SJCRH30 (cell line): ENCODE measurements around the gene LRRC8E. TPM values are rescaled to one million over a fixed set of nuclear protein-coding genes. Genes with fewer than 3 reads are reported as not detected.

ENCODE experiments used
- DNase-seq, 2 experiments: peaks; one replicate each; pipeline ENCODE4 v3.0.0-alpha.2; 2015 to 2020
- H3K27ac ChIP-seq: fragments of 250-450 bp; sonication (Bioruptor Pico); 2 replicates; pipeline ENCODE4 v1.5.1; 2020; ENCODE audit warnings: mild to moderate bottlenecking, moderate library complexity
- H3K27me3 ChIP-seq: fragments of 250-450 bp; sonication (Bioruptor Pico); 2 replicates; pipeline ENCODE4 v1.5.1; 2020; ENCODE audit warnings: mild to moderate bottlenecking, moderate library complexity
- H3K36me3 ChIP-seq: fragments of 250-450 bp; sonication (Bioruptor Pico); 2 replicates; pipeline ENCODE4 v1.5.1; 2020; ENCODE audit warnings: mild to moderate bottlenecking, moderate library complexity
- H3K4me1 ChIP-seq: fragments of 250-450 bp; sonication (Bioruptor Pico); 2 replicates; pipeline ENCODE4 v1.5.1; 2020; ENCODE audit warnings: mild to moderate bottlenecking, moderate library complexity
- H3K4me3 ChIP-seq: fragments of 250-450 bp; sonication (Bioruptor Pico); 2 replicates; pipeline ENCODE4 v1.5.1; 2020; ENCODE audit warnings: mild to moderate bottlenecking, moderate library complexity
- H3K9me3 ChIP-seq: fragments of 250-450 bp; sonication (Bioruptor Pico); replicated peaks from 2 replicates; pipeline ENCODE4 v1.5.1; 2020; ENCODE audit warnings: mild to moderate bottlenecking, moderate library complexity
- total RNA-seq: library from RNA; depleted of rRNA; stranded (reverse); fragments of >200 nt; shearing (Covaris generic); gene quantifications from 2 replicates; pipeline ENCODE4 v1.2.3, GENCODE V29; 2014; rRNA removed

The LRRC8E gene
- total RNA-seq = 0.04 and 0.15 TPM in 2 replicates

DNA sequence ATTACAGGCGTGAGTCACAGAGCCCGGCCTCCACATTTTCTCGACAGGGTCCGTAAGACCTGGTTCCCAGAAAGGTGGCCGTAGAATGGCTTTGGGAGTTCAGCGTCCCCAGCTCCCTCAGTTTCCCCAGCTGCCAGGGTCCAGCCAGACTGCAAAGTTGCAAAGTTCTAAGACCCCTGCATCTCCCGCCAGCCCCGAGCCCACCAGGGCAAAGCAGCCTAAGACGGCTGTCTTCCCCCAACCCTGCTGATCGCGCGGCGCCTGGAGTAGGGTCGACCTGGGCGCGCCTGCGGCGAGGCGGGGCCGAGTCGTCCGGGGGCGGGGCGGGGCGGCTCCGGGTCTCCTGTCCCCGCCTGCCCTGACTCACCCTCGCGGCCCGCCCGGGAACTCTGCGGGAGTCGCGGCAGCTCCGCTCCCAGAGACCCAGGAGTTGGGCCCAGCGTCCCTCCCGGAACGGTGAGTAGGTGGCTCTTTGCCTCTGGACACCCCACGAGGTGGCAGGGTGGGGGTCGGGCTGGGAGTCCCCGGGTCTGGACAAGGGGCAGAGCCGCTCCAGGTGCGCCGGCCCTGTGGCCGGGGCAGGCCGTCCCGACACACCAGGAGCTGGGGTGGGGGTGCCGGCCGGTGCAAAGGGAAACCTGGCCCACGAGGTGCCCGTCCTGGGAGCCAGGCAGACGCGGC is at the start of gene LRRC8E:
Gene LRRC8E (plus strand): TSS at position 366 of the 681 bp plus-strand sequence. CDS start 7,094 bp downstream, outside the sequence.
- no peaks in the 10 kb centered on the region for H3K36me3 ChIP-seq
- no peaks in the 10 kb centered on the region for H3K27me3 ChIP-seq
- H3K4me3 ChIP-seq = no peak within 1 kb of the TSS
- no peaks in the 10 kb centered on the region for H3K4me1 ChIP-seq
- DNase-seq = no peak
- H3K9me3 ChIP-seq = no peaks in the 10 kb centered on the region
- H3K27ac ChIP-seq = no peak within 1 kb of the TSS

DNA sequence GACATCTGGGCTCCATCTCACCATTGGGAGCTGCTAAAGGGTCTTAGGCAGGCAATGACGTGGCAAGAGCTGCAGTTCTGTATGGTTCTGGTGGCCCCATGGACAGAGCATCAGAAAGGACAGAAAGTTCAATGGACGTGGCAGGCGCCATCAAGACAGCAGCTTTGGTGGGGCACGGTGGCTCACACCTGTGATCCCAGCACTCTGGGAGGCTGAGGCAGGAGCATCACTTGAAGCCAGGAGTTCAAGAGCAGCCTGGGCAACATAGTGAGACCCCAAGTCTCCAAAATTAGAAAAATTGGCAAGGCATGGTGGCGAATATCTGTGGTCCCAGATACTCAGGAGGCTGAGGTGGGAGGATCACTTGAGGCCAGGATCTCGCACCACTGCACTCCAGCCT is 48.8 kb upstream of the LRRC8E start:
- Histone ChIP-seq H3K27me3 (no peaks in the 10 kb centered on the region), H3K9me3 (no peaks in the 10 kb centered on the region), H3K27ac (no peak overlapping the region), H3K36me3 (no peaks in the 10 kb centered on the region), H3K4me1 (no peaks in the 10 kb centered on the region), H3K4me3 (no peak overlapping the region)
- DNase-seq = no peak

DNA sequence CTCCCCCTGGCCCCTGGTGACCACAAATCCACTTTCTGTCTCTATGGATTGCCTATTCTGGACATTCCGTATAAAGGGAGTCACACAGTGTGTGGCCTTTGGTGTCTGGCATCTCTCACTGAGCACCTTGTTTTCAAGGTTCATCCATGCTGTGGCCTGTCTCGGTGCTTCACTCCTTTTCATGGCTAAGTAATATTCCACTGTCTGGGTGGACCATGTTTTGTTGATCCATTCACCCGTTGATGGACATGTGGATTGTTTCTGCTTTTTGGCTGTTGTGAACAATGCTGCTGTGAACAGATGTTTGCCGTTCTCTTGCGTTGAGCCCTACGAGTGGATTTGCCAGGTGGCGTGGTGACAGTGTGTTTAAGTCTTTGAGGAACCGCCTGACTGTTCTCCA is 47.7 kb upstream of the LRRC8E start:
- Histone ChIP-seq H3K27me3 (no peaks in the 10 kb centered on the region), H3K4me1 (no peaks in the 10 kb centered on the region), H3K27ac (no peak overlapping the region), H3K4me3 (no peak overlapping the region), H3K9me3 (no peaks in the 10 kb centered on the region), H3K36me3 (no peaks in the 10 kb centered on the region)
- no peak for DNase-seq

DNA sequence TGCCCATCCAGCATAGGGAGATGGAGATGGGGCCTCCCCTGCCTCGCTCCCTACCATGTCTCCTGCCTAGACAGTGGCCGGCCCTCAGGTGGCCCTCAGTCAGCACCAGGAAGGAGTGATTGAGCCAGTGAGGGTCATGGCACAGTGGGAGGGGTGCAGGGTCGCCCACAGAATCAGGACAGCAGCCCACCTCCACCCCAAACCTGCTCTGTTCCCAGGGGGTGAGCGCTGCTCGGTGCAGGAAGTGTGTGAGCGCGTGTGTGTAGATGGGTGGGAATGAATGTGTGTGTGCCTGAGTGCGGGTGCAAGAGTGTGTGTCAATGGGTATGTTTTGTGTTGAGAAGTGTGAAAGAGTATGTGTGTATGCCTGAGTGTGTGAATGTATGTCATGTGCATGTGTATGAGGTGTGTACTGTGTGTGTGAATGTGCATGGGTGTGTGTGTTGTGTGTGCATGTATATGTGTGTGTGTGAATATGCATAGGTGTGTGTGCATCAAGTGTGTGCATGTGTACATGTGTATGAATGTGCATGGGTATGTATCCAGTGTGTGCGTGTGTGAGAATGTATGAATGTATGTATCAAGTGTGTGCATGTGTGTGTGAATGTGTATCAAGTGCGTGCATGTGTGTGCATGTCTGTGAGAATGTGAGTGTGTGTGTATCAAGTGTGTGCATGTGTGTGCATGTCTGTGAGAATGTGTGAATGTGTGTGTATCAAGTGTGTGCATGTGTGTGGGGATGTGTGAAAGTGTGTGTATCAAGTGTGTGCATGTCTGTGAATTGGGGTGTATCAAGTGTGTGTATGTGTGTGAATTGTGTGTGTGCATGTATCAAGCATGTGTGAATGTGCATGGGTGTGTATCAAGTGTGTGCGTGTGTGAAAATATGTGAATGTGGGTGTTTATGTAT is 46.3 kb upstream of the LRRC8E start:
- no peaks in the 10 kb centered on the region for H3K27me3 ChIP-seq
- no peak overlapping the region for H3K4me3 ChIP-seq
- H3K9me3 ChIP-seq = no peaks in the 10 kb centered on the region
- H3K4me1 ChIP-seq = no peaks in the 10 kb centered on the region
- DNase-seq = no peak
- H3K36me3 ChIP-seq = no peaks in the 10 kb centered on the region
- no peak overlapping the region for H3K27ac ChIP-seq

DNA sequence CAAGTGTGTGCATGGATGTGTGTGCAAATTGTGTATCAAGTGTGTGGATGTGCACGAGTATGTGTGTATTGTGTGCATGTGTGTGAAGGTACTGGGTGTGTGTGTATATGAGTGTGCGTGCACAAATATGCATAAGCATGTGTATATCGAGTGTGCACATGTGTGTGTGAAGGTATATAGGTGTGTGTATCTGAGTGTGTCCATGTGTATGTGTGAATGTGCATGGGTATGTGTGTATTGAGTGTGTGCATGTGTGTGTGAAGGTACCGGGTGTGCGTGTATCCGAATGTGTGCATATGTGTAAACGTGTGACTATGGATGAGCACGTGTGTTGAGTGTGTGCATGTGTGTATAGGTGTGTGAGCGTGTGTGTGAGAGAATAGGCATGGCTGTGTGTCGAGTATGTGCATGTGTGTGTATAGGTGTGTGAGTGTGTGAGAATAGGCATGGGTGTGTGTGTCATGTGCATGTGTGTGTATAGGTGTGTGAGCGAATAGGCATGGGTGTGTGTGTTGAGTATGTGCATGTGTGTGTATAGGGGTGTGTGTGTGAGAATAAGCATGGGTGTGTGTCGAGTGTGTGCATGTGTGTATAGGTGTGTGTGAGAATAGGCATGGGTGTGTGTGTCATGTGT is 45.5 kb upstream of the LRRC8E start:
- Histone ChIP-seq H3K4me1 (no peaks in the 10 kb centered on the region), H3K9me3 (no peaks in the 10 kb centered on the region), H3K36me3 (no peaks in the 10 kb centered on the region), H3K4me3 (no peak overlapping the region), H3K27me3 (no peaks in the 10 kb centered on the region), H3K27ac (no peak overlapping the region)
- DNase-seq = no peak

DNA sequence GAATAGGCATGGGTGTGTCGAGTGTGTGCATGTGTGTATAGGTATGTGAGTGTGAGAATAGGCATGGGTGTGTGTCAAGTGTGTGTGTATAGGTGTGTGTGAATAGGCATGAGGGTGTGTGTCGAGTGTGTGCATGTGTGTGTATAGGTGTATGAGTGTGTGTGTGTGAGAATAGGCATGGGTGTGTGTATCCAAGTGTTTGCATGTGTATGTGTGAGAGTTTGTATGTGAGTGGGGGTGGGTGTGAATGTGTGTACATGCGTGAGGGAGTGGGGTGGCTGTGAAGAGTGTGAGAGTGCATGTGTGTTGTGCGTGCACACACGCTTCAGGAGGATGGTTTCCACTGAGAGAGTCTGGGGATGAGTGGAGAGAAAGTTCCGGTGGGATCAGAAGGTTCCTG is 44.8 kb upstream of the LRRC8E start:
- Histone ChIP-seq H3K9me3 (no peaks in the 10 kb centered on the region), H3K36me3 (no peaks in the 10 kb centered on the region), H3K4me1 (no peaks in the 10 kb centered on the region), H3K27me3 (no peaks in the 10 kb centered on the region), H3K4me3 (no peak overlapping the region), H3K27ac (no peak overlapping the region)
- no peak for DNase-seq

DNA sequence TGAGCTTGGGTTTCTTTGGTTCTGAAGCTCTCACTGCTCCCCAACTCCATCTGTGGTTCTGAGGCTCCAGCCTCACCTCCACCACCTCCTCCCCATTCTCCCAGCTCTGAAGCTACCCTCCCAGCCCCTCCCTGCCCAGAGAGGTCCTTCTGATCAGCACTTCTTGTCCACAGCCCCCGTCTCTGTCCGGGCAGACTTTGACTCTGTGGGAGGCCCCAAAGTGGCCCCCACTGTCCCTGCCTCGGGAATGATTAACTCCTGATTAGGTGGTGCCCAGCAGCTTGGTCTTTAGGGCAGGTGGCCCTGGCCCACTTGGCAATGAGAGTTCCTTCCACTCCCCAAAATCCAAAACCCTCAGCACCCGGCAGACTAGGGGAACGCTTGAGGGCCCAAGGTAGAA is 43.9 kb upstream of the LRRC8E start:
- Histone ChIP-seq H3K4me1 (no peaks in the 10 kb centered on the region), H3K36me3 (no peaks in the 10 kb centered on the region), H3K9me3 (no peaks in the 10 kb centered on the region), H3K27me3 (no peaks in the 10 kb centered on the region), H3K27ac (no peak overlapping the region), H3K4me3 (no peak overlapping the region)
- no peak for DNase-seq

DNA sequence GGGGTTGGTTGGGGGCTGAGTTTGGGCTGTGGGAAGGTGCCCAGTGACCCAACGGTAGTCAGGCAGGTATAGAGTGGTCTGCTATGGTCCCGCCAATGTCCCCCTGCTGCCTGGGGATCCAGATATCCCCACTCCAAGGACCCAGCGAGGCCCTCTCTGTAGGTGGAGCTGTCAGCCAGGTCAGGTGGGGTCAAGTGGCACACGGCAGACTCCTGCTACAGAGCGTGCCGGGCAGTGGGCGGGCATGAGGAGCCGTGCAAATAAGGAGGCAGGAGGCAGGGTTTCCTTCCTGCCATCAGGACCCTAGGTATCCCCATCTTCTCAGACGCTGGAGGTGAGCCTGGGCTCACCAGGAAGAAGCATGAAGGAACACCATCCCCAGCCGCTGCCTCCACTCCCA is 43.4 kb upstream of the LRRC8E start:
- Histone ChIP-seq H3K4me3 (no peak overlapping the region), H3K4me1 (no peaks in the 10 kb centered on the region), H3K27me3 (no peaks in the 10 kb centered on the region), H3K9me3 (no peaks in the 10 kb centered on the region), H3K36me3 (no peaks in the 10 kb centered on the region), H3K27ac (no peak overlapping the region)
- DNase-seq = no peak

DNA sequence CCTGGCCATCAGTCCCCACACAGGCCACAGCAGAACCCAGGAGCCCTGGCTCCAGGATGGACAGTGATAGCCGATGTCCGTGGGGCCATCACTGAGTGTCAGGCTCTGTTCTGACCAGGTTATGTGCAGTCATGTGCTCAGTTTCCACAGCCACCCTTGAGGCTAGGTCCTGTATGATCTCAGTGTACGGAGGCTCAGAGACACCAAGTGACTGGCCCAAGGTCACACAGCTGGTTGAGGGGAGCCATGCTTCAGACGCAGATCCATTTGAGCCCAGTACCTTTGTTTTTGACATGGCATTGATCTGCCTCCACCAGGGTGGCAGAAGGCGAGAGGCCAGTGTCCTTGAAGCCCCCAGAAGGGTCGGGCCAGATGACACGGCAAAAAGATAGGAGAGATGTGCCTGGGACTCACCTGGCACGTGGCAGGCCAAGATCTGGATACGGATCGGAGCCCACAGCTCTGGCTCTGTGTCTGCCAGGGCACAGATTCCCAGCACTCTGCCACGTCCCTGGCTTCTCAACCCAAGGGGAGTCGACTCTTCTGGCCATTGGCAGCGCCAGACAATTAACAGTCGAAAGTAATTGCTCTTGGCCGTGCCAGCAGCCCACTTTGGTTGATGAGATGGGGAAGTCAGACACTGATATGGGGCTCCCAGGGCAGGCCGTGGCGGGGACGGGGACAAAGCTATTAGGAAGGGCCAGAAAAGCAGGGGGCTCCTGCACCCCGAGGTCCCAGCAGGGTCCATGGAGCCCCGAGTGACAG is 42.7 kb upstream of the LRRC8E start:
- DNase-seq = no peak
- Histone ChIP-seq H3K4me1 (no peaks in the 10 kb centered on the region), H3K4me3 (no peak overlapping the region), H3K36me3 (no peaks in the 10 kb centered on the region), H3K27ac (no peak overlapping the region), H3K9me3 (no peaks in the 10 kb centered on the region), H3K27me3 (no peaks in the 10 kb centered on the region)

DNA sequence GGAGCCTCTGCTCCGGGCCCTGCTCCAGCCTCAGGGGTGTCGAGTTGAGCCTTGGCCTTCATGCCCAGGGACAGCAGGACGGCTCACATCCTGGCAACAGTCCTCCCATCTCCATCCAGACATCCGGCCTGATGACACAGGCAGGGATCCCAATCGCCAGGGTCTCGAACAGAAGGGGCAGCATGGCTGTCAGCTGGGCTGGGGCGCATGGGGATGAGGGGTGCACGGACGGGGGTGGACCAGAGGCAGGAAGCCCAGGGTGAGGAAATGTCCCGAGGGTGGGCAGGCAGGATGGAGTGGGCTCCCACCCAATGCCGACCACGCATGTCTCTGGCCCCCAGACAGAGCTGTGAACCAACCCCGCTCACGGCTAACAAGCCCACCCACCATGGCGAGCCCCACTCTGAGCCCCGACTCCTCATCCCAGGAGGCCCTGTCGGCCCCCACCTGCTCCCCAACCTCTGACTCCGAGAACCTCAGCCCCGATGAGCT is 42.1 kb upstream of the LRRC8E start:
- H3K9me3 ChIP-seq = no peaks in the 10 kb centered on the region
- no peak overlapping the region for H3K4me3 ChIP-seq
- no peaks in the 10 kb centered on the region for H3K27me3 ChIP-seq
- H3K4me1 ChIP-seq = no peaks in the 10 kb centered on the region
- H3K27ac ChIP-seq = no peak overlapping the region
- H3K36me3 ChIP-seq = no peaks in the 10 kb centered on the region
- no peak for DNase-seq

DNA sequence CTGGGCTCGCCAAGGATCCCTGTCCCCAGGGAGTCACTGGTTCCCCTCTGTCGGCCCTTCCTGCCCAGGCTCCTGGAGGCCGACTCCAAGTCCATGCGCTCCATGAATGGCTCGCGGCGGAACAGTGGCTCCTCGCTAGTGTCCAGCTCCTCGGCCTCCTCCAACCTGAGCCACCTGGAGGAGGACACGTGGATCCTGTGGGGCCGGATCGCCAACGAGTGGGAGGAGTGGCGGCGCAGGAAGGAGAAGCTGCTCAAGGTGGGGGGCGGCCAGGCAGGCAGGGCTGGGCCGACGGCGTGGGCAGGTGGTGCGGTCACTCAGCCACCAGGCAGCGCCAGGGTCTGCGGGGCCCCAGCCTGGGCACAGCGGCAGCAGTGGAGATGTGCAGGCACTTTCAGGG is 40.6 kb upstream of the LRRC8E start:
- Histone ChIP-seq H3K9me3 (no peaks in the 10 kb centered on the region), H3K4me1 (no peaks in the 10 kb centered on the region), H3K36me3 (no peaks in the 10 kb centered on the region), H3K27ac (no peak overlapping the region), H3K27me3 (no peaks in the 10 kb centered on the region), H3K4me3 (no peak overlapping the region)
- no peak for DNase-seq

DNA sequence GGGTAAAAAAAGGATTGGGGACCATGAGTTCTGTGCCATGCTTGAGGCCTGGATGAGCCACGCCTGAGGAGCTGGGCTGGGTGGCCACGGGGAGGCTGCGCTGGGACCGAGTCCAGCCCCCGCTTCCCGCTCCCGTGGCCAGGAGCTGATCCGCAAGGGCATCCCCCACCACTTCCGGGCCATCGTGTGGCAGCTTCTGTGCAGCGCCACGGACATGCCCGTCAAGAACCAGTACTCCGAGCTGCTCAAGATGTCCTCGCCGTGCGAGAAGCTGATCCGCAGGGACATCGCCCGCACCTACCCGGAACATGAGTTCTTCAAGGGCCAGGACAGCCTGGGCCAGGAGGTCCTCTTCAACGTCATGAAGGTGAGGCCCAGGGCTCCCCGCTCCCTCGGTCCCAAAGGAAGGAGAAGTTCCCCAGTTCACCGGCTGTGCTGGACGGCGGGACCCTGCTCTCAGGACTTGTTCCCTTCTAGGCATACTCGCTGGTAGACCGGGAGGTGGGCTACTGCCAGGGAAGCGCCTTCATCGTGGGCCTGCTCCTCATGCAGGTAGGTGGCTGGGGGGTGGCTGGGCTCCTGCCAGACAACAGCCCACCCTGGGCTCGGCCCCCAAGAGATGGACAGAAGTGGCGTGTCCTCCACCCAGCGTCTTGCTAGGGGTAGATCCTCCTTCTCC is 39.4 kb upstream of the LRRC8E start:
- Histone ChIP-seq H3K4me3 (no peak overlapping the region), H3K27me3 (no peaks in the 10 kb centered on the region), H3K27ac (no peak overlapping the region), H3K4me1 (no peaks in the 10 kb centered on the region), H3K36me3 (no peaks in the 10 kb centered on the region), H3K9me3 (no peaks in the 10 kb centered on the region)
- no peak for DNase-seq

DNA sequence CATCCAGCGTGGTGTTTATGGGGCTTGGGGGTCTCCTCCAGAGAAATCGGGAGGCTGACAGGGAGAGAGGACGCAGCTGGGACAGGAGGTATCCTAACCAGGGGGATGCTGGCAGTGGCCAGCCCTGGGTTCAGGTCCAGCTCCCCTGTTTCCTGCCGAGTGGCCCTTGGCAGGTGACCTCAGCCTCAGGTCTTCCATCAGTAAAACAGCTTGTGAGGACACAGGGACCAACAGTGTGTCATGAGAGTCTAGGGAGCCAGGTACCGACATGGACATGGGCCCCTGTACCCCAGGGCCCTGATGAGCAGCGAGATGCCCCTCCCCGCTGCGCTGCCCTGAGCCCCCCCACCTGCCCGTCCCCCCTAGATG is 38.7 kb upstream of the LRRC8E start:
- Histone ChIP-seq H3K9me3 (no peaks in the 10 kb centered on the region), H3K27ac (no peak overlapping the region), H3K4me3 (no peak overlapping the region), H3K27me3 (no peaks in the 10 kb centered on the region), H3K4me1 (no peaks in the 10 kb centered on the region), H3K36me3 (no peaks in the 10 kb centered on the region)
- no peak for DNase-seq
